GM18519 (cell line): ENCODE measurements around the gene RAB3A.

Experiments
- ATAC-seq: cut with Tn5 transposase; IDR thresholded peaks from one replicate; pipeline ENCODE4 v1.9.1; 2021; ENCODE audit warnings: mild to moderate bottlenecking, moderate library complexity; ENCODE audit not compliant: unreplicated experiment, low FRiP score

Gene RAB3A

GRCh38 chr19:18153556-18154134 is 50.2 kb downstream of the RAB3A start:
- no peak for ATAC-seq

GRCh38 chr19:18152817-18153555 is 50.9 kb downstream of the RAB3A start, which contains the start of gene PIK3R2:
Gene PIK3R2, plus strand, starts transcription at chr19:18153163. Its CDS starts 2,717 bp downstream, at chr19:18155880.
- ATAC-seq, result peak; percentile 61

- peak; percentile 46 for ATAC-seq
Measured at GRCh38 chr19:18152442-18152816, 51.4 kb downstream of the RAB3A start.

- ATAC-seq, result no peak
Measured at GRCh38 chr19:18150776-18151624, 52.8 kb downstream of the RAB3A start.

GRCh38 chr19:18149596-18149975 is 54.3 kb downstream of the RAB3A start:
- ATAC-seq, result no peak

GRCh38 chr19:18147396-18147795 is 56.4 kb downstream of the RAB3A start:
- ATAC-seq, result no peak
